Activated CD8-positive, alpha-beta T cell treated with anti-CD3 and anti-CD28 coated beads for 36 hours (primary cell): Measurements from ENCODE around the gene NELFCD. TPM values are rescaled to one million over a fixed set of nuclear protein-coding genes. Genes with fewer than 3 reads are reported as not detected.

Experiments used
- ATAC-seq: fragments of 200-7000 bp; cut with Tn5 transposase; one replicate; pipeline ENCODE4 v1.10.0; 2021; ENCODE audit warnings: mild to moderate bottlenecking, moderate library complexity
- CTCF ChIA-PET: fragments of 350-600 bp; sonication (Branson Sonifier 250); formaldehyde crosslinking; loops from one replicate; lab custom pipeline; 2021; ENCODE audit warnings: antibody characterized with exemption; lab: Charles Lee
- POLR2A ChIA-PET: fragments of 350-600 bp; sonication (Branson Sonifier 250); formaldehyde crosslinking; loops from one replicate; lab custom pipeline; 2021; ENCODE audit warnings: antibody characterized with exemption; lab: Charles Lee
- DNase-seq: peaks from one replicate; pipeline ENCODE4 v3.0.0-alpha.2; 2020
- H3K27ac Mint-ChIP-seq: one replicate; pipeline ENCODE4 v1.8.0; 2021; ENCODE audit warnings: mild to moderate bottlenecking, mixed read lengths
- H3K27me3 Mint-ChIP-seq: one replicate; pipeline ENCODE4 v1.8.0; 2021; ENCODE audit warnings: mixed read lengths
- H3K36me3 Mint-ChIP-seq: one replicate; pipeline ENCODE4 v1.8.0; 2021; ENCODE audit warnings: low read depth, mixed read lengths
- H3K4me1 Mint-ChIP-seq: one replicate; pipeline ENCODE4 v1.8.0; 2021; ENCODE audit warnings: low read depth, mixed read lengths
- H3K4me3 Mint-ChIP-seq: one replicate; pipeline ENCODE4 v1.8.0; 2021; ENCODE audit warnings: mild to moderate bottlenecking, moderate library complexity, mixed read lengths
- H3K9me3 Mint-ChIP-seq: one replicate; pipeline ENCODE4 v1.8.0; 2021; ENCODE audit warnings: mixed read lengths
- CTCF ChIP-seq: fragments of 200-600 bp; IDR thresholded peaks from one replicate; pipeline ENCODE4 v1.8.0; 2022; ENCODE audit warnings: antibody characterized with exemption, mild to moderate bottlenecking
- intact Hi-C: fragments of 100-400 bp; cut with micrococcal nuclease; formaldehyde crosslinking; loops from one replicate; pipeline ENCODE4 v1.10.0; 2022
- total RNA-seq, 2 experiments: library from RNA; stranded (reverse); gene quantifications; one replicate each; pipeline ENCODE4 v1.2.3, GENCODE V29; 2021

Gene NELFCD
- total RNA-seq, 2 experiments from 2014 or later: 106 to 120 TPM

- intact Hi-C loops: loop anchor here (5.0 kb wide), 1 partner anchor 141 kb away; no protein-coding TSS in a partner anchor
- ATAC-seq (no peak), DNase-seq (no peak)
- ChIA-PET POLR2A (interaction anchor here (0.6 to 4.2 kb wide), 11 partner anchors 10 to 382 kb away, joined by 3 to 40 read pairs (median 5); partner anchors contain the start of genes PRELID3B, STX16, TUBB1 and ZNF831), CTCF (interaction anchor here (0.5 to 2.6 kb wide), 8 partner anchors 9 to 371 kb away, joined by 3 to 13 read pairs (median 3); partner anchors contain the start of gene PRELID3B)
- peak overlapping the region; percentile 78 for H3K4me3 Mint-ChIP-seq
- no peaks in the 10 kb centered on the region for H3K27me3 Mint-ChIP-seq
- no peak for TF ChIP-seq CTCF
- peaks cover 68% of the 10 kb centered on the region for H3K4me1 Mint-ChIP-seq
- peaks cover 71% of the 10 kb centered on the region for H3K36me3 Mint-ChIP-seq
- no peaks in the 10 kb centered on the region for H3K9me3 Mint-ChIP-seq
- peak overlapping the region; percentile 89 for H3K27ac Mint-ChIP-seq
Measured at GRCh38 chr20:59033093-59033492, 52.0 kb downstream of the NELFCD start.

- no peak for TF ChIP-seq CTCF
- POLR2A ChIA-PET: interaction anchor here (0.6 to 4.2 kb wide), 6 partner anchors 10 to 144 kb away, joined by 3 to 40 read pairs (median 5); partner anchors contain the start of gene PRELID3B
- no peak for ATAC-seq
- peak overlapping the region; percentile 9 for H3K4me3 Mint-ChIP-seq
- peaks cover 62% of the 10 kb centered on the region for H3K4me1 Mint-ChIP-seq
- peak overlapping the region; percentile 21 for H3K27ac Mint-ChIP-seq
- intact Hi-C loops: loop anchor here (5.0 kb wide), 1 partner anchor 141 kb away; no protein-coding TSS in a partner anchor
- H3K9me3 Mint-ChIP-seq: no peaks in the 10 kb centered on the region
- no peaks in the 10 kb centered on the region for H3K27me3 Mint-ChIP-seq
- no peak for DNase-seq
- peaks cover 70% of the 10 kb centered on the region for H3K36me3 Mint-ChIP-seq
- CTCF ChIA-PET: interaction anchor here (0.5 to 2.6 kb wide), 9 partner anchors 9 to 371 kb away, joined by 3 to 13 read pairs (median 3); partner anchors contain the start of gene PRELID3B
Measured at GRCh38 chr20:59033616-59034165, 52.6 kb downstream of the NELFCD start.

- peaks cover 63% of the 10 kb centered on the region for H3K4me1 Mint-ChIP-seq
- peaks cover 69% of the 10 kb centered on the region for H3K36me3 Mint-ChIP-seq
- no peak overlapping the region for H3K4me3 Mint-ChIP-seq
Measured at GRCh38 chr20:59035381-59035780, 54.3 kb downstream of the NELFCD start.

GRCh38 chr20:59037386-59037785, 56.3 kb downstream of the NELFCD start:
- ChIA-PET POLR2A (no interaction called here), CTCF (no interaction called here)
- intact Hi-C loops: no loop called here
- no peak overlapping the region for H3K4me3 Mint-ChIP-seq
- peaks cover 75% of the 10 kb centered on the region for H3K36me3 Mint-ChIP-seq
- peaks cover 63% of the 10 kb centered on the region for H3K4me1 Mint-ChIP-seq
- H3K27me3 Mint-ChIP-seq: no peaks in the 10 kb centered on the region
- no peaks in the 10 kb centered on the region for H3K9me3 Mint-ChIP-seq
- DNase-seq (no peak), ATAC-seq (no peak)
- TF ChIP-seq CTCF: no peak
- peak overlapping the region; percentile 10 for H3K27ac Mint-ChIP-seq

More at GRCh38 chr20:59035381-59035780, 54.3 kb downstream of the NELFCD start:
- intact Hi-C loops: no loop called here
- DNase-seq (no peak), ATAC-seq (no peak)
- no peak for TF ChIP-seq CTCF
- POLR2A ChIA-PET: no interaction called here
- CTCF ChIA-PET: no interaction called here
- Mint-ChIP-seq H3K9me3 (no peaks in the 10 kb centered on the region), H3K27ac (peak overlapping the region; percentile 55), H3K27me3 (no peaks in the 10 kb centered on the region)

GRCh38 chr20:59039233-59039632, 58.2 kb downstream of the NELFCD start:
- H3K27ac Mint-ChIP-seq: peak overlapping the region; percentile 94
- intact Hi-C loops: no loop called here
- no peak for DNase-seq
- H3K4me3 Mint-ChIP-seq: peak overlapping the region; percentile 92
- H3K9me3 Mint-ChIP-seq: no peaks in the 10 kb centered on the region
- no peak for TF ChIP-seq CTCF
- ChIA-PET CTCF (no interaction called here), POLR2A (no interaction called here)
- ATAC-seq: no peak
- no peaks in the 10 kb centered on the region for H3K27me3 Mint-ChIP-seq
- H3K36me3 Mint-ChIP-seq: peaks cover 66% of the 10 kb centered on the region
- peaks cover 66% of the 10 kb centered on the region for H3K4me1 Mint-ChIP-seq
